Osteocyte (in vitro differentiated cells): ENCODE measurements around the gene SMIM44. TPM values are rescaled to one million over a fixed set of nuclear protein-coding genes. Genes with fewer than 3 reads are reported as not detected.

Experiments
- DNase-seq: peaks from one replicate; pipeline ENCODE4 v3.0.0; 2021; ENCODE audit warnings: mixed read lengths; ENCODE audit not compliant: unreplicated experiment; ENCODE audit errors: extremely low spot score
- H3K27ac Mint-ChIP-seq: one replicate; pipeline ENCODE4 v1.8.0; 2021; ENCODE audit warnings: mild to moderate bottlenecking, mixed read lengths; ENCODE audit not compliant: unreplicated experiment
- H3K27me3 Mint-ChIP-seq: one replicate; pipeline ENCODE4 v1.8.0; 2021; ENCODE audit warnings: mixed read lengths; ENCODE audit not compliant: unreplicated experiment
- H3K36me3 Mint-ChIP-seq: one replicate; pipeline ENCODE4 v1.8.0; 2021; ENCODE audit warnings: mixed read lengths; ENCODE audit not compliant: unreplicated experiment
- H3K4me1 Mint-ChIP-seq: one replicate; pipeline ENCODE4 v1.8.0; 2021; ENCODE audit warnings: mixed read lengths; ENCODE audit not compliant: unreplicated experiment
- H3K4me3 Mint-ChIP-seq: one replicate; pipeline ENCODE4 v1.8.0; 2021; ENCODE audit warnings: mild to moderate bottlenecking, moderate library complexity, mixed read lengths; ENCODE audit not compliant: unreplicated experiment
- H3K9me3 Mint-ChIP-seq: one replicate; pipeline ENCODE4 v1.8.0; 2021; ENCODE audit warnings: mixed read lengths; ENCODE audit not compliant: unreplicated experiment
- total RNA-seq: library from RNA; stranded (reverse); gene quantifications from 2 replicates; pipeline ENCODE4 v1.2.1, GENCODE V29; 2021
- TF ChIP-seq, protein P1 (sequence below): fragments of 200-600 bp; sonication (generic); IDR thresholded peaks from 2 replicates; pipeline ENCODE4 v1.5.0; 2021; ENCODE audit warnings: antibody characterized with exemption, mild to moderate bottlenecking, moderate library complexity

Gene SMIM44
- total RNA-seq, 1 donor from 2014 or later = not detected

DNA sequence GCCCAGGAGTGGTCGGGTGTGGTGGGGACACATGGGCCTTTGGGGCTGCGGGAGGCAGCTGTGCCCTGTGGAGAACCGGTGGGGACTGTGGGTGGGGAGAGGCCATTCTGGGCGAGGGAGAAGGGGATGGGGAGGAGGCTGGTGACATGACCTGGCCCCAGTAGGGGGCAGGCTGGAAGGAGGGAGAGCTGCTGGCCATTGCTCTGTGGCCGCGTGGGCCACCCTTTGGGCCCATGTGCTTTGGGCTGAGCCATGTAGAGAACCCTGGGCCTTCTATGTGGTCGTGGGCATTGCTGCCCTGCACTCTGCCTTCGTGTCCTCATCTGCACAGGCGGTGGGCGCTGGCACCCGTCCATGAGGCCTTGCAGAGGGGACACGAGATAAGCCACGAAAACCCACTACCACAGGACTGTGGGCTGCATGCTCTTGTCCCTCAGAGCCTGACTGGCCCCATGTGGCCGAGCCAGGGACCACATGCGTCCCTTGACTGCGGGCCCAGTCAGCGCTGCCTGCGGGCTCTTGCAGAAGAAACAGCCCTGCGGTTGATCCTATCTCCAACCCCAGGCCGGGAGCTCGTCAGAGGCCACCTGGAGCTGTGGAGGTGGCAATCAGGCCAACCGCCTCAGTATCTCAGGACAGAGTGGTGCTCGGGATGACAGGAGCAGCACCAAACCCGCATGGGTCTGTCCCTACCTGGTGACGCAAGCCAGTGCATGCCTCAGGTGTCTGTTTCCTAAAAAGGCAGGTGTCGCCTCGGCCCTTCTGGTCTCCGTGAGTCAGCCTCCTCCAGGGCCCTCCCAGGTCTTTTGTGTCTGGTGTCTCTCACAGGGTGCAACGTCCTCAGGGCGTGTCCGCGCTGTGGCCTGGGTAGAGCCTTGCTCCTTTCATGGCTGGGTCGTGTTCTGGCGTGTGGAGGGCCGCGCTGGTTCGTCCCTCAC lies 37.2 kb upstream of the SMIM44 start:
- H3K9me3 Mint-ChIP-seq = no peaks in the 10 kb centered on the region
- peaks cover 7% of the 10 kb centered on the region for H3K4me1 Mint-ChIP-seq
- H3K27ac Mint-ChIP-seq = no peak overlapping the region
- TF ChIP-seq, protein P1, sequence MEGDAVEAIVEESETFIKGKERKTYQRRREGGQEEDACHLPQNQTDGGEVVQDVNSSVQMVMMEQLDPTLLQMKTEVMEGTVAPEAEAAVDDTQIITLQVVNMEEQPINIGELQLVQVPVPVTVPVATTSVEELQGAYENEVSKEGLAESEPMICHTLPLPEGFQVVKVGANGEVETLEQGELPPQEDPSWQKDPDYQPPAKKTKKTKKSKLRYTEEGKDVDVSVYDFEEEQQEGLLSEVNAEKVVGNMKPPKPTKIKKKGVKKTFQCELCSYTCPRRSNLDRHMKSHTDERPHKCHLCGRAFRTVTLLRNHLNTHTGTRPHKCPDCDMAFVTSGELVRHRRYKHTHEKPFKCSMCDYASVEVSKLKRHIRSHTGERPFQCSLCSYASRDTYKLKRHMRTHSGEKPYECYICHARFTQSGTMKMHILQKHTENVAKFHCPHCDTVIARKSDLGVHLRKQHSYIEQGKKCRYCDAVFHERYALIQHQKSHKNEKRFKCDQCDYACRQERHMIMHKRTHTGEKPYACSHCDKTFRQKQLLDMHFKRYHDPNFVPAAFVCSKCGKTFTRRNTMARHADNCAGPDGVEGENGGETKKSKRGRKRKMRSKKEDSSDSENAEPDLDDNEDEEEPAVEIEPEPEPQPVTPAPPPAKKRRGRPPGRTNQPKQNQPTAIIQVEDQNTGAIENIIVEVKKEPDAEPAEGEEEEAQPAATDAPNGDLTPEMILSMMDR = no peak
- no peak overlapping the region for H3K4me3 Mint-ChIP-seq
- no peak for DNase-seq
- peaks cover 8% of the 10 kb centered on the region for H3K36me3 Mint-ChIP-seq
- H3K27me3 Mint-ChIP-seq = no peaks in the 10 kb centered on the region

DNA sequence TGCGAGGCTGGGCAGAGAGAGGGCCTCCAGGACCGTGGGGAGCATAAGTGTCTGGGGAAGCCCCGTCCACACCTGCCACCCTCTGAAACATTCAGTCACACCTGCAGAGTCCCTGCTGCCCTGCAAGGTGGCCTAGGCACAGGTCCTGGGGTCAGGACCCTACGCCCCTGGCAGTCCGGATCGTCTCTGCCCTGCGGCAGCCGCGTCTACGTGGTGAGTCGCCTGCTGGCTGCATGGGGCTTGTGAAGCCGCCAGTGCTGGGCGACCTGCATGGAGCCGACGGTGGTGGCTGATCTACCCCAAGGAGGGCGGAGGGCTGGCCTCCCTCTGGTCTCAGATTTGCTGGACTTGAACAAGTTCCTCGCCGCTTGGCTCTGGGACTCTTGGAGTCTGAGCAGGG lies 35.9 kb upstream of the SMIM44 start:
- DNase-seq = no peak
- TF ChIP-seq, protein P1 = no peak
- Mint-ChIP-seq H3K9me3 (no peaks in the 10 kb centered on the region), H3K27ac (no peak overlapping the region), H3K4me3 (no peak overlapping the region), H3K4me1 (peaks cover 16% of the 10 kb centered on the region), H3K36me3 (peaks cover 6% of the 10 kb centered on the region), H3K27me3 (no peaks in the 10 kb centered on the region)

- peaks cover 2% of the 10 kb centered on the region for H3K36me3 Mint-ChIP-seq
- peaks cover 21% of the 10 kb centered on the region for H3K4me1 Mint-ChIP-seq
- no peak overlapping the region for H3K27ac Mint-ChIP-seq
- DNase-seq = no peak
- TF ChIP-seq, protein P1 = no peak
- no peaks in the 10 kb centered on the region for H3K9me3 Mint-ChIP-seq
- H3K27me3 Mint-ChIP-seq = no peaks in the 10 kb centered on the region
- H3K4me3 Mint-ChIP-seq = no peak overlapping the region
These were observed 35.4 kb upstream of the SMIM44 start for GRCh38 chr19:3518659-3519058.

- Mint-ChIP-seq H3K27ac (no peak overlapping the region), H3K4me3 (no peak overlapping the region), H3K27me3 (no peaks in the 10 kb centered on the region), H3K4me1 (peaks cover 23% of the 10 kb centered on the region), H3K36me3 (peaks cover 2% of the 10 kb centered on the region), H3K9me3 (no peaks in the 10 kb centered on the region)
- DNase-seq = no peak
- TF ChIP-seq, protein P1 = no peak
These were observed 35.0 kb upstream of the SMIM44 start for GRCh38 chr19:3518255-3518654.

DNA sequence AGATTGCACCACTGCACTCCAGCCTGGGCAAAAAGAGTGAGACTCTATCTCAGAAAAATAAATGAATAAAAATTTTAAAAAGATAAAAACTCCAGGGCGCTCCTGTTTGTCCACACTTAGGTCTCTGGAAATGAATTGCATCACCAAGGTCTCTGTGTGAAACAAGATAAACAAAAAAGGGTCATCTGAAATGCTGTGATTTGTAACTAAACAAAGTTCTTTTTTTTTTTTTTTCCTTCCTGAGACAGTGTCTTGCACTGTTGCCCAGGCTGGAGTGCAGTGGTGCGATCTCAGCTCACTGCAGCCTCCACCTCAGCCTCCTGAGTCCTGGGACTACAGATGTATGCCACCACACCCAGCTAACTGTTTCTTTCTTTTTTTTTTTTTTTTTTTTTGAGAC lies 34.4 kb upstream of the SMIM44 start:
- Mint-ChIP-seq H3K9me3 (no peaks in the 10 kb centered on the region), H3K27ac (no peak overlapping the region), H3K4me3 (no peak overlapping the region), H3K27me3 (no peaks in the 10 kb centered on the region), H3K36me3 (peaks cover 2% of the 10 kb centered on the region), H3K4me1 (peaks cover 25% of the 10 kb centered on the region)
- no peak for DNase-seq
- TF ChIP-seq, protein P1 = no peak
